RWPE1 (cell line): ENCODE results near the gene HMCN2.
"Not testable (repeated sequence)": the region's sequence is repeated elsewhere in the genome, so short reads cannot be mapped to it uniquely, and the experiment has no call there.

Source experiments
- CTCF ChIA-PET: fragments of 350-600 bp; sonication (Branson Sonifier 250); formaldehyde crosslinking; extraction: SDS; loops from one replicate; lab custom pipeline; 2021; lab: Yijun Ruan, JAX
- POLR2A ChIA-PET: fragments of 400-600 bp; formaldehyde crosslinking; extraction: SDS; loops from one replicate; lab custom pipeline; 2020; ENCODE audit warnings: antibody characterized with exemption; ENCODE audit not compliant: low non-redundant PET; lab: Yijun Ruan, JAX
- DNase-seq: peaks from one replicate; pipeline ENCODE4 v3.0.0; 2012; ENCODE audit warnings: low spot score
- H3K27ac ChIP-seq: fragments of 450-650 bp; 2 replicates; pipeline ENCODE4 v1.5.1; 2017
- CTCF ChIP-seq: fragments of 450-650 bp; conservative IDR thresholded peaks from 2 replicates; pipeline ENCODE4 v1.5.1; 2017; ENCODE audit warnings: low read depth, mild to moderate bottlenecking

The HMCN2 gene

GRCh38 chr9:130267930-130268329, 2.4 kb downstream of the HMCN2 start:
- no peak for TF ChIP-seq CTCF
- DNase-seq: no peak
- POLR2A ChIA-PET: no interaction called here
- H3K27ac ChIP-seq: no peak overlapping the region
- CTCF ChIA-PET: no interaction called here

- no peak overlapping the region for H3K27ac ChIP-seq
These were observed 3.1 kb downstream of the HMCN2 start for GRCh38 chr9:130268521-130269211.

DNA sequence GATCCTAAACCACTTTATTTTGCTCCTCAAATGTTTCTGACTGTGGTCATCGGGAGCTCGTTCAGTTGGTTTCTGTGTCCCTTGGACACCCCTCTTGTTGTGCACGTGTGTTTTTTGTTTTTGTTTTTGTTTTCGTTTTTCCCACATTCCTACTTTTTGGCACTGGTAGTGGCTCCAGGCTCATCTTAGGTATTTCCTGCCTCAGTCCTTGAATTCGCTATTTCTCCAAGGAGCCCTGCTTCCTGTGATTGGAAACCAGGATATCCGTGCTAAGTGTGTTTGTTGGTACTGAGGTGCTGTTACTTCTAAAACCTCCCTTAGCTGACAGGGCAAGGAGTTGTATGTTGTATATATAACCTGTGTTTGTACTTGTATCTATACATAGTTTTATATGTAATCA, 5.9 kb downstream of the HMCN2 start:
- ChIA-PET CTCF (interaction anchor here (0.5 to 0.8 kb wide), 2 partner anchors 8 to 35 kb away, joined by 3 to 5 read pairs; no protein-coding TSS in a partner anchor), POLR2A (no interaction called here)
- DNase-seq: no peak
- no peak overlapping the region for H3K27ac ChIP-seq
- no peak for TF ChIP-seq CTCF

More at GRCh38 chr9:130268521-130269211, 3.1 kb downstream of the HMCN2 start:
- DNase-seq: no peak
- ChIA-PET POLR2A (no interaction called here), CTCF (no interaction called here)
- no peak for TF ChIP-seq CTCF

DNA sequence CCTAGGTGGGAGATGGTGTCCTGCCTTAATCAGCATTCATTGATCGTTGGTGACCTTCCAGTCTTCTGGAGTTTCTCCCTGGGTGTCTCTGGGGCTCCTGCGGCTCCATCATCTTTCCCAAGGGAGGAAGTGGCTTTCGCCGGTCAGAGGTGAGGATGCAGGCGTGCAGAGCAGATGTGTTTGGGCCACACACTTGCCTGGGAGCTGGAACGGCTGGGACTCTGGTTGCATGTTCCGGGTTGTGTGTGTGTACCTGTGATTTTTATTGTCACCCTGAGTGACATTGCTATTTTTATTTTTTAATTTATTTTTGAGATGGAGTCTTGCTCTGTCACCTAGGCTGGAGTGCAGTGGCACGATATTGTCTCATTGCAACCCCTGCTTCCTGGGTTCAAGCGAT, 9.6 kb downstream of the HMCN2 start:
- TF ChIP-seq CTCF: no peak
- H3K27ac ChIP-seq: no peak overlapping the region
- no peak for DNase-seq
- CTCF ChIA-PET: no interaction called here
- POLR2A ChIA-PET: no interaction called here

DNA sequence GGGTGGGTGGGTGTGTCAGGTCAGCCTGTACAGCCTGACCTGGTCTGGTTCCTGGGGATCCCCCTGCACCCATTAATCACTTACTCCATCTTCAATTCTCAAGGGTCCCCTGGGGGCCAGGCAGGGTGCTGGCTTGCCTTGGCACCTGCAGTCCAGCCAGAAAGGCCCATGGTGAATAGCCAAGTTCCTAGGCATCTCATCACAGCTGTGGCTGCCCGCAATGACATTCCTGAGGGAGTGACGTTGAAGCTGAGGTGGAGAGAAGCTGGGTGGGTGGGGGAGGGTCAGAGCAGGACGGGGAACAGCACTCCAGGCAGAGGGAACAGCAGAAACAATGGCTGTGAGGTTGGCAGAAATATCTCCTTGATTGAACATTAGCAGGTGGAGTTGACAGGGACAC, 10.6 kb downstream of the HMCN2 start:
- CTCF ChIA-PET: no interaction called here
- POLR2A ChIA-PET: no interaction called here
- no peak overlapping the region for H3K27ac ChIP-seq
- TF ChIP-seq CTCF: no peak
- no peak for DNase-seq

DNA sequence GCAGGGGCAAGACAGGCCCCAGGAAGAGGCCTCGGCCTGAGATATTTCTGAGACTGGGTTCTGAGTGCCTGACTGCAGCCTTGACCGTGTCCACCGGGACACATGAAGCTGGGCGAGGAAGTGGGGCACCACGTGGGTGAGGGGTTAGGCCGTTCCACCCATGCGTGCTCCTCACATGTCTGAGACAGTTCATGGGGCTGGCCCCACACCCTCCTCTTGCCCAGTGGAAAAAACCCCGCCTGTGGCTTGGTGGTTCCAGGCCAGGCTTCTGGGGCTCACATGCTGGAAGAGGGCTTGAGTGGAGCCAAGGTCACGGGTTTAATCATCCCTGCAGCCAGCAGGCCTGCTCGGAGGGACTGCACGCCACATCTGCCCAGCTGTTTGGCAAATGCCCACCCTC, 11.4 kb downstream of the HMCN2 start:
- no peak for DNase-seq
- TF ChIP-seq CTCF: no peak
- POLR2A ChIA-PET: no interaction called here
- CTCF ChIA-PET: no interaction called here
- H3K27ac ChIP-seq: no peak overlapping the region

- CTCF ChIA-PET, DNase-seq, POLR2A ChIA-PET, H3K27ac ChIP-seq: not testable (repeated sequence)
These were observed 12.0 kb downstream of the HMCN2 start for GRCh38 chr9:130277525-130277924.
